HG02938 (cell line): Measurements from ENCODE around the gene PKIG.
A peak's percentile ranks its signal among the peaks of the same experiment; 100 is the strongest.

Source experiments
- ATAC-seq: cut with Tn5 transposase; IDR thresholded peaks from one replicate; pipeline ENCODE4 v1.9.1; 2021; ENCODE audit warnings: mild to moderate bottlenecking, moderate library complexity; ENCODE audit not compliant: unreplicated experiment

PKIG gene

GRCh38 chr20:44594730-44595129, 12.4 kb downstream of the PKIG start:
- ATAC-seq, result no peak

GRCh38 chr20:44596010-44596409, 13.6 kb downstream of the PKIG start:
- ATAC-seq, result no peak

GRCh38 chr20:44596876-44597275, 14.5 kb downstream of the PKIG start:
- ATAC-seq, result no peak

GRCh38 chr20:44597516-44597915, 15.1 kb downstream of the PKIG start:
- no peak for ATAC-seq

GRCh38 chr20:44597930-44598329, 15.6 kb downstream of the PKIG start:
- no peak for ATAC-seq

- peak; percentile 54 for ATAC-seq
Measured at GRCh38 chr20:44598423-44599305, 16.3 kb downstream of the PKIG start.

GRCh38 chr20:44599715-44600114, 17.3 kb downstream of the PKIG start:
- ATAC-seq, result no peak

- no peak for ATAC-seq
Measured at GRCh38 chr20:44600301-44600700, 17.9 kb downstream of the PKIG start.

GRCh38 chr20:44600758-44601201, 18.4 kb downstream of the PKIG start:
- no peak for ATAC-seq

GRCh38 chr20:44601236-44601671, 18.9 kb downstream of the PKIG start:
- ATAC-seq, result no peak

- ATAC-seq, result no peak
Measured at GRCh38 chr20:44601801-44602204, 19.4 kb downstream of the PKIG start.

GRCh38 chr20:44603327-44603726, 20.9 kb downstream of the PKIG start:
- ATAC-seq, result no peak

- no peak for ATAC-seq
Measured at GRCh38 chr20:44606725-44607441, 24.5 kb downstream of the PKIG start.

GRCh38 chr20:44609006-44609515, 26.7 kb downstream of the PKIG start:
- no peak for ATAC-seq

GRCh38 chr20:44609516-44610312, 27.3 kb downstream of the PKIG start:
- ATAC-seq, result no peak

- ATAC-seq, result no peak
Measured at GRCh38 chr20:44610313-44610962, 28.1 kb downstream of the PKIG start.

GRCh38 chr20:44613575-44613974, 31.2 kb downstream of the PKIG start:
- no peak for ATAC-seq

- no peak for ATAC-seq
Measured at GRCh38 chr20:44614525-44614924, 32.1 kb downstream of the PKIG start.

- no peak for ATAC-seq
Measured at GRCh38 chr20:44615169-44615791, 32.9 kb downstream of the PKIG start.
